ENCODE results near the gene DDIAS.
"Not testable (repeated sequence)": the region's sequence is repeated elsewhere in the genome, so short reads cannot be mapped to it uniquely, and the experiment has no call there.

The DDIAS gene

GRCh38 chr11:82890936-82891335 lies 10.6 kb upstream of the DDIAS start:
- no peak for ATAC-seq

GRCh38 chr11:82892611-82893169 lies 8.8 kb upstream of the DDIAS start:
- ATAC-seq, result no peak

- ATAC-seq, result no peak
Measured at GRCh38 chr11:82895437-82896091, 6.0 kb upstream of the DDIAS start.

- ATAC-seq, result no peak
Measured at GRCh38 chr11:82896183-82896582, 5.4 kb upstream of the DDIAS start.

- no peak for ATAC-seq
Measured at GRCh38 chr11:82898241-82898640, 3.3 kb upstream of the DDIAS start.

- ATAC-seq, result no peak
Measured at GRCh38 chr11:82899186-82899820, 2.2 kb upstream of the DDIAS start.

GRCh38 chr11:82899957-82900276 lies 1.6 kb upstream of the DDIAS start:
- ATAC-seq, result no peak

GRCh38 chr11:82900277-82901164 lies 1.0 kb upstream of the DDIAS start, which contains the start of gene PRCP:
PRCP (minus strand) TSS chr11:82900430; CDS start chr11:82900402, 28 bp downstream.
- peak; percentile 88 for ATAC-seq

- no peak for ATAC-seq
Measured at GRCh38 chr11:82901922-82902485, 468 bp downstream of the DDIAS start.

GRCh38 chr11:82902880-82903279 lies 1.3 kb downstream of the DDIAS start:
- no peak for ATAC-seq

GRCh38 chr11:82903843-82904586 lies 2.5 kb downstream of the DDIAS start:
- no peak for ATAC-seq

GRCh38 chr11:82906236-82906635 lies 4.7 kb downstream of the DDIAS start:
- no peak for ATAC-seq

- ATAC-seq, result no peak
Measured at GRCh38 chr11:82906931-82907330, 5.4 kb downstream of the DDIAS start.

- no peak for ATAC-seq
Measured at GRCh38 chr11:82907371-82907770, 5.8 kb downstream of the DDIAS start.

- no peak for ATAC-seq
Measured at GRCh38 chr11:82908311-82908710, 6.8 kb downstream of the DDIAS start.

- ATAC-seq, result no peak
Measured at GRCh38 chr11:82909015-82909640, 7.6 kb downstream of the DDIAS start.

GRCh38 chr11:82919786-82920185 lies 18.2 kb downstream of the DDIAS start:
- not testable (repeated sequence) for ATAC-seq

- not testable (repeated sequence) for ATAC-seq
Measured at GRCh38 chr11:82920227-82920626, 18.7 kb downstream of the DDIAS start.

- not testable (repeated sequence) for ATAC-seq
Measured at GRCh38 chr11:82922396-82923173, 21.0 kb downstream of the DDIAS start.

- ATAC-seq, result no peak
Measured at GRCh38 chr11:82924522-82925224, 23.1 kb downstream of the DDIAS start.

Data from activated CD4-positive, CD25-positive, alpha-beta regulatory T cell treated with anti-CD3 and anti-CD28 coated beads, Interleukin-2, amount 50 U/mL, for 24 hours (primary cell).